ENCODE measurements around the gene ROCK2. TPM values are rescaled to one million over a fixed set of nuclear protein-coding genes. Genes with fewer than 3 reads are reported as not detected.

The ROCK2 gene
- total RNA-seq, 1 experiment from 2014 or later = 49.4 TPM

DNA sequence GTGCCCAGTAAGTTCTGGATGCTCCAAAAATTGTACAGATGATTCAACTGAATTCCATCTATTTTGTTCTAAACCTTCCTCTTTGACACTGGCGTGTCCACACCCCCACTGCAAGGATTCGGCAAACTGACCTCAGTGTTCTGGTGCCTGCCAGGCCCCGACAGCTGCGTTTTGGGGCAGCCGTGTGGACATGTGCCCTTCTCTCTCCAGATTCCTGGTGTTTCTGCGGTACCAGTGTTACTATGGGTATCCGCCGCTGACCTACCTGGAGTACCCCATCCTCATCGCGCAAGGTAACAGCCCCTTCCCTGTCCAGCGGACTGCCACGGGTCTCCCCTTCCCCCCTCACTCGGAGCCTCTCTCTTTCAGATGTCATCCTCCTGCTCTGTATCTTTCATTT lies 184.2 kb downstream of the ROCK2 start:
- no peak for DNase-seq (ENCODE audit: low spot score)
- intact Hi-C loops (cut with micrococcal nuclease; ENCODE audit: unreplicated experiment) = no loop called here
- no peak overlapping the region for H3K4me3 ChIP-seq (ENCODE audit: low read depth, low read length, poor library complexity, severe bottlenecking)
- H3K4me1 ChIP-seq (ENCODE audit: insufficient read depth, low read length, poor library complexity, severe bottlenecking) = no peaks in the 10 kb centered on the region
- no peaks in the 10 kb centered on the region for H3K27me3 ChIP-seq (replicated peaks; ENCODE audit: insufficient read depth, low read depth, low read length, poor library complexity)
- no TSS peak for BruUV-seq (replicated peaks)
- H3K9me3 ChIP-seq (ENCODE audit: low read depth, low read length, poor library complexity, severe bottlenecking) = no peaks in the 10 kb centered on the region
- ChIA-PET POLR2A (ENCODE audit: low non-redundant PET) (no interaction called here), CTCF (no interaction called here)
- TF ChIP-seq, protein P1, sequence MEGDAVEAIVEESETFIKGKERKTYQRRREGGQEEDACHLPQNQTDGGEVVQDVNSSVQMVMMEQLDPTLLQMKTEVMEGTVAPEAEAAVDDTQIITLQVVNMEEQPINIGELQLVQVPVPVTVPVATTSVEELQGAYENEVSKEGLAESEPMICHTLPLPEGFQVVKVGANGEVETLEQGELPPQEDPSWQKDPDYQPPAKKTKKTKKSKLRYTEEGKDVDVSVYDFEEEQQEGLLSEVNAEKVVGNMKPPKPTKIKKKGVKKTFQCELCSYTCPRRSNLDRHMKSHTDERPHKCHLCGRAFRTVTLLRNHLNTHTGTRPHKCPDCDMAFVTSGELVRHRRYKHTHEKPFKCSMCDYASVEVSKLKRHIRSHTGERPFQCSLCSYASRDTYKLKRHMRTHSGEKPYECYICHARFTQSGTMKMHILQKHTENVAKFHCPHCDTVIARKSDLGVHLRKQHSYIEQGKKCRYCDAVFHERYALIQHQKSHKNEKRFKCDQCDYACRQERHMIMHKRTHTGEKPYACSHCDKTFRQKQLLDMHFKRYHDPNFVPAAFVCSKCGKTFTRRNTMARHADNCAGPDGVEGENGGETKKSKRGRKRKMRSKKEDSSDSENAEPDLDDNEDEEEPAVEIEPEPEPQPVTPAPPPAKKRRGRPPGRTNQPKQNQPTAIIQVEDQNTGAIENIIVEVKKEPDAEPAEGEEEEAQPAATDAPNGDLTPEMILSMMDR (conservative IDR thresholded peaks at IDR 0.05; ENCODE audit: low read depth, low read length) = no peak
- TF ChIP-seq EZH2 (IDR thresholded peaks at IDR 0.05; ENCODE audit: borderline replicate concordance, low read depth, low read length, poor library complexity, severe bottlenecking) = no peak
- H3K36me3 ChIP-seq (ENCODE audit: insufficient read depth, low read length, poor library complexity, severe bottlenecking) = no peaks in the 10 kb centered on the region
- H3K27ac ChIP-seq (ENCODE audit: low read depth, low read length, poor library complexity, severe bottlenecking) = no peak overlapping the region

DNA sequence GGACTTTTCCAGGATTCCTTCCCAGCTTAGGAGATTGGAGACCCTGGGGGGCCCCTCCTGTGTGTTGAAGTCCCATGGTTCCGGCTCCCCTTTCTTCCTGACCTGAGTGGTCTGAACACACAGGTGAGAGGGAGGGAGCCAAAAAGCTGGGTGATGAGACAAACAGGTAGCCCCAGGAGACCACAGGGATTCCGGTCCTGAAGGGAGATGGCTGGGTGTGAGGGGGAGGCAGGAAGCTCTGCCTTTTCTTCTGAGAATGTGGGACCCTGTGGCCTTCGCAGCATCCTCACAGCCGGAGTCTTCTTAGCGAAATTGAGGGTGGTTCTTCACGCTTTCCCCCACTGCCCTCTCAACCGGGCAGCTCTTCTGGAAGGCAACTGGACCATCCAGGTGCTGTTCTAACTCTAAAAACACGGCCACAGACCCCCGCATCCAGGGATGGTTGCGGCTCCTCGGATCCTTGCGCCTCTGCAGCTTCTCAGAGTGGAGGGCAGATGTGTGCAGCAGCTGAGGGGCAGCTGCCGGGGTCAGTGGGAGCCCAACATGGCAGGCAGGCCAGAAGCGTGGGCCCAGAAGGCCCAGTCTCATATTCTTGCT lies 184.8 kb downstream of the ROCK2 start:
- Histone ChIP-seq H3K4me3 (ENCODE audit: low read depth, low read length, poor library complexity, severe bottlenecking) (no peak overlapping the region), H3K27me3 (replicated peaks; ENCODE audit: insufficient read depth, low read depth, low read length, poor library complexity) (no peaks in the 10 kb centered on the region), H3K36me3 (ENCODE audit: insufficient read depth, low read length, poor library complexity, severe bottlenecking) (no peaks in the 10 kb centered on the region), H3K9me3 (ENCODE audit: low read depth, low read length, poor library complexity, severe bottlenecking) (no peaks in the 10 kb centered on the region), H3K27ac (ENCODE audit: low read depth, low read length, poor library complexity, severe bottlenecking) (no peak overlapping the region), H3K4me1 (ENCODE audit: insufficient read depth, low read length, poor library complexity, severe bottlenecking) (peaks cover under 1% of the 10 kb centered on the region)
- intact Hi-C loops (cut with micrococcal nuclease; ENCODE audit: unreplicated experiment) = no loop called here
- TF ChIP-seq, protein P1 (conservative IDR thresholded peaks at IDR 0.05; ENCODE audit: low read depth, low read length) = no peak
- no peak for TF ChIP-seq EZH2 (IDR thresholded peaks at IDR 0.05; ENCODE audit: borderline replicate concordance, low read depth, low read length, poor library complexity, severe bottlenecking)
- ChIA-PET POLR2A (ENCODE audit: low non-redundant PET) (no interaction called here), CTCF (no interaction called here)
- BruUV-seq (replicated peaks) = no TSS peak
- no peak for DNase-seq (ENCODE audit: low spot score)

DNA sequence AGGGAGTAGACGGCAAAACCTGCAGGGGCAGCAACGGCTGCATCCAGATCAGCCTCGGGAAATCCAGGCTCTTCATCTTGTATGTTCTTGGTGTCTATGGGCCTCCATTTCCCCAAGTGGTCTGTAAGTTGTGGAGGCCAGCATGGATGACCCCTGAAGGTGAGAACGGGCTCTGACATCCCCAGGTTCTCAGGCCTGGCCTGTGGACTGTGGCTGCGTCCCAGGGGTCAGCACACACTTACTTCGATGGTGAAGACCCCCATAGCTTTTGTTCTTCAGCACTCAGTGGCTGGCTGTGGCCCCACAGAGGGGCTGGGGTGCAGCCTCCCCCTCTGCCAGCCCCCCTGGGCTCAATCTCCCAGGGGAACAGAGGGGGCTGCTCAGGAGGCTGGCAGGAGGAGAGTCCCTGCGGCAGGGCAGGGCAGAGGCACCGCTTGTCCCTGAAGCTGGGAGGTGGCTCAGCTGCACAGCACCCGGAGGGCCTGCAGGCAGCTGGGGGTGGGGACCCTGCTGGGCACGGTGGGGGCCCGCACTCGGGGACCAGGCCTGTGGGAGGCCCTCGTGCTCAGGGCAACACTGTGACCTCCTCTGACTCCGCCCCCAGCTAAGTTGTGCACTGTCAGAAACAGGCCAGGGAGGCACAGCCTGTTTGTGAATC lies 185.4 kb downstream of the ROCK2 start:
- H3K9me3 ChIP-seq (ENCODE audit: low read depth, low read length, poor library complexity, severe bottlenecking) = no peaks in the 10 kb centered on the region
- BruUV-seq (replicated peaks) = no TSS peak
- intact Hi-C loops (cut with micrococcal nuclease; ENCODE audit: unreplicated experiment) = no loop called here
- H3K27ac ChIP-seq (ENCODE audit: low read depth, low read length, poor library complexity, severe bottlenecking) = no peak overlapping the region
- DNase-seq (ENCODE audit: low spot score) = no peak
- no peak overlapping the region for H3K4me3 ChIP-seq (ENCODE audit: low read depth, low read length, poor library complexity, severe bottlenecking)
- ChIA-PET POLR2A (ENCODE audit: low non-redundant PET) (no interaction called here), CTCF (no interaction called here)
- H3K27me3 ChIP-seq (replicated peaks; ENCODE audit: insufficient read depth, low read depth, low read length, poor library complexity) = no peaks in the 10 kb centered on the region
- peaks cover 5% of the 10 kb centered on the region for H3K4me1 ChIP-seq (ENCODE audit: insufficient read depth, low read length, poor library complexity, severe bottlenecking)
- no peaks in the 10 kb centered on the region for H3K36me3 ChIP-seq (ENCODE audit: insufficient read depth, low read length, poor library complexity, severe bottlenecking)
- TF ChIP-seq, protein P1 (conservative IDR thresholded peaks at IDR 0.05; ENCODE audit: low read depth, low read length) = no peak

Measured in A673 (cell line).